Heart left ventricle (tissue), 13 donors: ENCODE data around the gene MRC2.

Experiments used
- POLR2A ChIP-seq, 2 donors: fragments of 450-650 bp; IDR thresholded peaks; one replicate each; pipeline ENCODE4 v1.6.1; 2017; ENCODE audit warnings: antibody characterized with exemption in 2 of 2, mild to moderate bottlenecking in 2 of 2, moderate library complexity in 2 of 2
- TF ChIP-seq, protein P1 (sequence below), 12 donors: fragments of 200-600 bp; sonication (generic) in 4 of 12; IDR thresholded peaks; one replicate each; pipeline versions ENCODE4 v1.5.0 to v1.8.0; 2018 to 2022; ENCODE audit warnings: antibody characterized with exemption in 12 of 12, mild to moderate bottlenecking in 5 of 12
- donor health status: ischemic (EF 13 %, LVEDD 7.1; RV severe dilation, severe dysfunction).
- donor health status: DM: no; HTN: yes; CAD: no.
- donor health status: DM: no; HTN: no; CAD: no.
- donor health status: ischemic (EF 25% LVEDD 6.9; RV normal size, moderate dysfunction).
- donor health status: ischemic (EF 25% LVEDD 5.7; RV mildly dilated, moderate dysfunction).
- donor health status: ischemic (EF 35%, LVEDD 5.7; RV mildly dilated, moderate dysfunction).
- donor health status: nonischemic (EF 11% LVEDD 7.7; RV severe dilation, severe dysfunction).
- donor health status: DM: yes; HTN: yes; CAD: no.
- donor health status: PGD.
- donor health status: ischemic (EF 29% LVEDD 5.4; RV normal size, mild dysfunction).
- donor health status: nonischemic (EF 23%, LVEDD 6.1; RV moderate dilation, normal function).

- TF ChIP-seq, protein P1, sequence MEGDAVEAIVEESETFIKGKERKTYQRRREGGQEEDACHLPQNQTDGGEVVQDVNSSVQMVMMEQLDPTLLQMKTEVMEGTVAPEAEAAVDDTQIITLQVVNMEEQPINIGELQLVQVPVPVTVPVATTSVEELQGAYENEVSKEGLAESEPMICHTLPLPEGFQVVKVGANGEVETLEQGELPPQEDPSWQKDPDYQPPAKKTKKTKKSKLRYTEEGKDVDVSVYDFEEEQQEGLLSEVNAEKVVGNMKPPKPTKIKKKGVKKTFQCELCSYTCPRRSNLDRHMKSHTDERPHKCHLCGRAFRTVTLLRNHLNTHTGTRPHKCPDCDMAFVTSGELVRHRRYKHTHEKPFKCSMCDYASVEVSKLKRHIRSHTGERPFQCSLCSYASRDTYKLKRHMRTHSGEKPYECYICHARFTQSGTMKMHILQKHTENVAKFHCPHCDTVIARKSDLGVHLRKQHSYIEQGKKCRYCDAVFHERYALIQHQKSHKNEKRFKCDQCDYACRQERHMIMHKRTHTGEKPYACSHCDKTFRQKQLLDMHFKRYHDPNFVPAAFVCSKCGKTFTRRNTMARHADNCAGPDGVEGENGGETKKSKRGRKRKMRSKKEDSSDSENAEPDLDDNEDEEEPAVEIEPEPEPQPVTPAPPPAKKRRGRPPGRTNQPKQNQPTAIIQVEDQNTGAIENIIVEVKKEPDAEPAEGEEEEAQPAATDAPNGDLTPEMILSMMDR (IDR thresholded peaks at IDR 0.05), result no peak
- TF ChIP-seq POLR2A (IDR thresholded peaks at IDR 0.05), result no peak
These were observed 69.4 kb downstream of the MRC2 start for GRCh38 chr17:62696726-62697490.
